Measurements from ENCODE around the gene NOP53. TPM values are rescaled to one million over a fixed set of nuclear protein-coding genes. Genes with fewer than 3 reads are reported as not detected.

NOP53 gene
- total and polyA plus RNA-seq, 2 donors (not counting 3 experiments of a cell fraction or from before 2014, with no cell fraction given) = 119 to 150 TPM

DNA sequence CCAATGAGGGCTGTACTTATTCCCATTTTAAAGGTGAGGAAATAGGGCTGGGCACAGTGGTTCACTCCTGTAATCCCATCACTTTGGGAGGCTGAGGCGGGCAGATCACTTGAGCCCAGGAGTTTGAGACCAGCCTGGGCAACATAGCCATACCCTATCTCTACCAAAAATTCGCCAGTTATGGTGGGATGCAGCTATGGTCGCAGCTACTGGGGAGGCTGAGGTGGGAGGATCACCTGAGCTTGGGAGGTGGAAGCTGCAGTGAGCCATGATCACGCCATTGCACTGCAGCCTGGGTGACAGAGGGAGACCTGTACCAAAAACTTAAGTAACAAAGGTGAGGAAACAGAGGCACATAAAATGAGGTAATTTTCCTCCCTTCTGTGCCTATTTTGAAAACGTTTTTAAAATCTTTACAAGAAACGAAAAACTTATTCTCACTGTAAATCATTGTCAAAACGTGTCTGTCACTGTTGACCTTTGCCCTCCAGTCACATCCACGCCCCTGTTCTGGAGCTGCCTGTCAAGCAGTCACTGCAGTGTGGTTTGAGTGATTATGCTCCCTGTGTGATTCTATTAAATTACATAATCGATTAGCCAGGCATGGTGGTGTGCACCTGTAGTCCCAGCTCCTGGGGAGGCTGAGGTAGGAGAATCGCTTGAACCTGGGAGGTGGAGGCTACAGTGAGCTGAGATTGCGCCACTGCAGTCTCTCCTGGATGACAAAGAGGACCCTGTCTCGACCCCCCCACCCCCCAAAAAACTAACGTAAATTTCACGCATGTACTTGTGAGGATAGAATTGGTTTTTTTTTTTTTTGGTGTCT lies 12.5 kb downstream of the NOP53 start:
- ChIA-PET CTCF (interaction anchor here (1.2 to 1.7 kb wide), 3 partner anchors 10 to 45 kb away, joined by 3 to 4 read pairs (median 3); no protein-coding TSS in a partner anchor), POLR2A (interaction anchor here (1.0 kb wide), 1 partner anchor 8 kb away, joined by 3 read pairs; no protein-coding TSS in a partner anchor)
- no TSS peak for BruUV-seq (replicated peaks)
- H3K4me1 ChIP-seq (ENCODE audit: control insufficient read depth, extremely low read depth, insufficient read depth, low read length) = peaks cover 4% of the 10 kb centered on the region
- peaks cover 12 to 40% of the 10 kb centered on the region in 2 experiments for H3K36me3 ChIP-seq (ENCODE audit: control insufficient read depth in 2 of 2, extremely low read depth in 1 of 2, insufficient read depth in 2 of 2, low read length in 2 of 2)
- dilution Hi-C loops (cut with MboI; ENCODE audit: extremely low pct_ligation_motif_present, low sequenced_read_pairs) = no loop called here
- intact Hi-C loops (cut with micrococcal nuclease) = no loop called here
- no peak overlapping the region for H3K4me2 ChIP-seq (ENCODE audit: insufficient read depth, low read length)
- FAIRE-seq (no peak), DNase-seq (ENCODE audit: low read depth, low spot score) (no peak)
- TF ChIP-seq POLR2A (IDR thresholded peaks at IDR 0.05; ENCODE audit: low read depth, low read length) (no peak), JUN (IDR thresholded peaks at IDR 0.05; ENCODE audit: borderline replicate concordance, insufficient read depth, insufficient read length, low read depth) (no peak), POLR2AphosphoS5 (IDR thresholded peaks at IDR 0.05; ENCODE audit: insufficient read depth, low read depth, low read length) (no peak), FOS (IDR thresholded peaks at IDR 0.05; ENCODE audit: borderline replicate concordance, insufficient read depth, low read length) (no peak), EZH2 (IDR thresholded peaks at IDR 0.05; ENCODE audit: borderline replicate concordance, low read depth, low read length, severe bottlenecking) (no peak), MYC (IDR thresholded peaks at IDR 0.05; ENCODE audit: low read depth, low read length) (no peak), MAX (IDR thresholded peaks at IDR 0.05; ENCODE audit: insufficient read depth, insufficient read length) (no peak), GATA2 (IDR thresholded peaks at IDR 0.05; ENCODE audit: insufficient read depth, insufficient read length, low read depth, low read length) (no peak)
- TF ChIP-seq, protein P1, sequence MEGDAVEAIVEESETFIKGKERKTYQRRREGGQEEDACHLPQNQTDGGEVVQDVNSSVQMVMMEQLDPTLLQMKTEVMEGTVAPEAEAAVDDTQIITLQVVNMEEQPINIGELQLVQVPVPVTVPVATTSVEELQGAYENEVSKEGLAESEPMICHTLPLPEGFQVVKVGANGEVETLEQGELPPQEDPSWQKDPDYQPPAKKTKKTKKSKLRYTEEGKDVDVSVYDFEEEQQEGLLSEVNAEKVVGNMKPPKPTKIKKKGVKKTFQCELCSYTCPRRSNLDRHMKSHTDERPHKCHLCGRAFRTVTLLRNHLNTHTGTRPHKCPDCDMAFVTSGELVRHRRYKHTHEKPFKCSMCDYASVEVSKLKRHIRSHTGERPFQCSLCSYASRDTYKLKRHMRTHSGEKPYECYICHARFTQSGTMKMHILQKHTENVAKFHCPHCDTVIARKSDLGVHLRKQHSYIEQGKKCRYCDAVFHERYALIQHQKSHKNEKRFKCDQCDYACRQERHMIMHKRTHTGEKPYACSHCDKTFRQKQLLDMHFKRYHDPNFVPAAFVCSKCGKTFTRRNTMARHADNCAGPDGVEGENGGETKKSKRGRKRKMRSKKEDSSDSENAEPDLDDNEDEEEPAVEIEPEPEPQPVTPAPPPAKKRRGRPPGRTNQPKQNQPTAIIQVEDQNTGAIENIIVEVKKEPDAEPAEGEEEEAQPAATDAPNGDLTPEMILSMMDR (IDR thresholded peaks at IDR 0.05; ENCODE audit: extremely low read depth in 1 of 2, insufficient read depth in 1 of 2, low read depth in 1 of 2, low read length in 2 of 2) = no peak
- H3K79me2 ChIP-seq (ENCODE audit: control insufficient read depth, insufficient read depth, low read length) = no peaks in the 10 kb centered on the region
- H3K27me3 ChIP-seq (ENCODE audit: control insufficient read depth in 2 of 2, insufficient read depth in 2 of 2, low read length in 2 of 2) = no peaks in the 10 kb centered on the region
- no peaks in the 10 kb centered on the region for H4K20me1 ChIP-seq (replicated peaks; ENCODE audit: control insufficient read depth, extremely low read depth, insufficient read depth, low read length)
- no peak overlapping the region for H3K9ac ChIP-seq (replicated peaks; ENCODE audit: extremely low read depth, insufficient read depth, low read length)
- no peaks in the 10 kb centered on the region for H3K9me1 ChIP-seq (replicated peaks; ENCODE audit: control insufficient read depth, extremely low read depth, insufficient read depth, low read length)
- no peak overlapping the region for H2AFZ ChIP-seq (ENCODE audit: low read depth, low read length)
- no peak overlapping the region for H3K4me3 ChIP-seq (replicated peaks in 1 of 3; ENCODE audit: insufficient read depth in 1 of 3, low read depth in 1 of 3, low read length in 3 of 3)
- H3K27ac ChIP-seq (ENCODE audit: insufficient read depth, low read depth, low read length) = no peak overlapping the region
- no peaks in the 10 kb centered on the region for H3K9me3 ChIP-seq (replicated peaks; ENCODE audit: control insufficient read depth, insufficient read depth, low read length)

Data from endothelial cell of umbilical vein (primary cell).